OCI-LY7 (cell line): Measurements from ENCODE around the gene KRT72. TPM values are rescaled to one million over a fixed set of nuclear protein-coding genes. Genes with fewer than 3 reads are reported as not detected.

Experiments
- BruUV-seq: library from RNA; stranded (reverse); fragments of 400-500 nt; replicated peaks from 2 replicates; lab custom pipeline; 2021; lab: Mats Ljungman, UMichigan
- CTCF ChIA-PET: fragments of 300-600 bp; sonication (Branson Sonifier 250); formaldehyde crosslinking; loops from one replicate; lab custom pipeline; 2022; ENCODE audit warnings: antibody characterized with exemption; ENCODE audit not compliant: unreplicated experiment; lab: Charles Lee
- POLR2A ChIA-PET: fragments of 300-600 bp; sonication (Branson Sonifier 250); formaldehyde crosslinking; loops from one replicate; lab custom pipeline; 2022; ENCODE audit warnings: antibody characterized with exemption; lab: Charles Lee
- DNase-seq: peaks from one replicate; pipeline ENCODE4 v3.0.0-alpha.2; 2015; ENCODE audit warnings: low spot score
- H2AFZ ChIP-seq: fragments of 200-600 bp; sonication (generic), shearing (Covaris generic); 2 replicates; pipeline ENCODE4 v1.6.1; 2014; ENCODE audit warnings: mild to moderate bottlenecking, antibody characterized with exemption, low read length, moderate library complexity
- H3K27ac ChIP-seq: fragments of 200-600 bp; sonication (generic); 2 replicates; pipeline ENCODE4 v1.5.1; 2014; ENCODE audit warnings: mixed run types, low read depth, mild to moderate bottlenecking, moderate library complexity, low read length, inconsistent platforms; ENCODE audit not compliant: poor library complexity, severe bottlenecking
- H3K36me3 ChIP-seq: fragments of 200-600 bp; sonication (generic); 2 replicates; pipeline ENCODE4 v1.6.1; 2014; ENCODE audit warnings: mild to moderate bottlenecking, antibody characterized with exemption, low read length, moderate library complexity, mixed read lengths; ENCODE audit not compliant: insufficient read depth
- H3K4me1 ChIP-seq: fragments of 200-600 bp; sonication (generic); 2 replicates; pipeline ENCODE4 v1.5.1; 2014; ENCODE audit warnings: mild to moderate bottlenecking, low read length; ENCODE audit not compliant: insufficient read depth, poor library complexity, severe bottlenecking
- H3K4me2 ChIP-seq: fragments of 200-600 bp; sonication (generic); 2 replicates; pipeline ENCODE4 v1.6.1; 2014; ENCODE audit warnings: mild to moderate bottlenecking, low read length
- H3K4me3 ChIP-seq: fragments of 200-600 bp; sonication (generic); 2 replicates; pipeline ENCODE4 v1.5.1; 2014; ENCODE audit warnings: mild to moderate bottlenecking, low read depth, low read length; ENCODE audit not compliant: poor library complexity, severe bottlenecking
- H3K79me2 ChIP-seq: fragments of 200-600 bp; sonication (generic); 2 replicates; pipeline ENCODE4 v1.6.1; 2016; ENCODE audit warnings: low read depth, mild to moderate bottlenecking, low read length, moderate library complexity, mixed read lengths; ENCODE audit not compliant: insufficient read depth
- H3K9me2 ChIP-seq: fragments of 200-600 bp; sonication (generic); 2 replicates; pipeline ENCODE4 v1.6.1; 2016; ENCODE audit warnings: mild to moderate bottlenecking, low read length, mixed read lengths; ENCODE audit not compliant: insufficient read depth
- H3K9me3 ChIP-seq: fragments of 200-600 bp; sonication (generic); 2 replicates; pipeline ENCODE4 v1.6.1; 2014; ENCODE audit warnings: mild to moderate bottlenecking, mixed run types, low read length, mixed read lengths
- H4K20me1 ChIP-seq: fragments of 200-600 bp; sonication (generic); 2 replicates; pipeline ENCODE4 v1.6.1; 2014; ENCODE audit warnings: mild to moderate bottlenecking, antibody characterized with exemption, low read length, moderate library complexity, mixed read lengths; ENCODE audit not compliant: insufficient read depth
- CTCF ChIP-seq: fragments of 200-600 bp; sonication (generic); conservative IDR thresholded peaks from 2 replicates; pipeline ENCODE4 v1.5.1; 2014; ENCODE audit warnings: mild to moderate bottlenecking, antibody characterized with exemption, low read length, moderate library complexity, mixed read lengths
- EZH2phosphoT487 ChIP-seq: fragments of 200-600 bp; sonication (generic); IDR thresholded peaks from 2 replicates; pipeline ENCODE4 v1.6.1; 2018; ENCODE audit warnings: low read depth, borderline replicate concordance, mild to moderate bottlenecking, mixed run types, antibody characterized with exemption, low read length, moderate library complexity, mixed read lengths
- intact Hi-C: fragments of 100-400 bp; cut with micrococcal nuclease; formaldehyde crosslinking; loops from one replicate; pipeline ENCODE4 v1.10.0; 2022; ENCODE audit not compliant: unreplicated experiment
- total RNA-seq, 2 experiments: library from RNA; depleted of rRNA in 1 of 2; stranded (reverse); fragments of >200 nt in 1 of 2; shearing (Covaris generic) in 1 of 2; gene quantifications; 2 replicates each; pipeline ENCODE4 v1.2.3, GENCODE V29; 2014 to 2022

Gene KRT72
- total RNA-seq, 2 experiments from 2014 or later: not detected

DNA sequence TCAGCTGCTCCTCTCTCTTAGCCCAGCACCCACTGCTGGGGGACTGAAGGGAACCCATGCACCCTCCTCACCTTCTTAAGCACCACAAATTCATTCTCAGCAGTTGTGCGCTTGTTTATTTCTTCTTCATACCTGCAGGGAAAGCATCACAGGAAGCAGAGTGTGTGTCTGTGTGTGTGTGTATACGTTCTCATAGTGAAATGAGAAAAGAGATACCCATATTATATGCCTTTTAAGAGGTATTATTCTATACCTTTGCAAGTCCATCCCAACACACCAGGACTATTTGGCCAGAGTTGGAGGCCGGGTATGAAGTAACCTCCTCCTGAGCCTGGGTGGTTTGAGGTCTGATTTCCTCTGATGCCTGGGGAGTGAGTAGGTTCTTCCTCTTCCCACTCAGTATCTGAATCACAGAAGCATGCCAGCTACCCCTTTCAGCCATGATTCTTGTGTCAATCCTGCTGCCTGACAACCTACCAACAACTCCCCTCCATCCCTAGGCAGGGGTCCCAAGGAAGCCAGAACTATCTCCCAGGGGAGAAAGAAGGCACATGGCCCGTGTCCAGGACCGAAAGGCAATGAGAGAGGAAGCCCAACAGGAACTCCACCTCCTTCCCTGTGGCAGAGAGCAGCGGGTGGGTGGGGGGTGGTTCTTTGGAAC is 14.1 kb upstream of the KRT72 start:
- H3K4me3 ChIP-seq: no peak overlapping the region
- intact Hi-C loops: no loop called here
- H3K9me3 ChIP-seq: no peaks in the 10 kb centered on the region
- H4K20me1 ChIP-seq: no peaks in the 10 kb centered on the region; the same call in 1 of the 2 replicates
- no peaks in the 10 kb centered on the region for H3K9me2 ChIP-seq
- H3K4me1 ChIP-seq: no peaks in the 10 kb centered on the region
- H3K79me2 ChIP-seq: no peaks in the 10 kb centered on the region
- no peaks in the 10 kb centered on the region for H3K36me3 ChIP-seq
- H3K4me2 ChIP-seq: no peak overlapping the region
- POLR2A ChIA-PET: no interaction called here
- DNase-seq: no peak
- no peak overlapping the region for H3K27ac ChIP-seq
- no TSS peak for BruUV-seq
- no peak overlapping the region for H2AFZ ChIP-seq
- CTCF ChIA-PET: no interaction called here
- TF ChIP-seq EZH2phosphoT487 (no peak), CTCF (no peak)

DNA sequence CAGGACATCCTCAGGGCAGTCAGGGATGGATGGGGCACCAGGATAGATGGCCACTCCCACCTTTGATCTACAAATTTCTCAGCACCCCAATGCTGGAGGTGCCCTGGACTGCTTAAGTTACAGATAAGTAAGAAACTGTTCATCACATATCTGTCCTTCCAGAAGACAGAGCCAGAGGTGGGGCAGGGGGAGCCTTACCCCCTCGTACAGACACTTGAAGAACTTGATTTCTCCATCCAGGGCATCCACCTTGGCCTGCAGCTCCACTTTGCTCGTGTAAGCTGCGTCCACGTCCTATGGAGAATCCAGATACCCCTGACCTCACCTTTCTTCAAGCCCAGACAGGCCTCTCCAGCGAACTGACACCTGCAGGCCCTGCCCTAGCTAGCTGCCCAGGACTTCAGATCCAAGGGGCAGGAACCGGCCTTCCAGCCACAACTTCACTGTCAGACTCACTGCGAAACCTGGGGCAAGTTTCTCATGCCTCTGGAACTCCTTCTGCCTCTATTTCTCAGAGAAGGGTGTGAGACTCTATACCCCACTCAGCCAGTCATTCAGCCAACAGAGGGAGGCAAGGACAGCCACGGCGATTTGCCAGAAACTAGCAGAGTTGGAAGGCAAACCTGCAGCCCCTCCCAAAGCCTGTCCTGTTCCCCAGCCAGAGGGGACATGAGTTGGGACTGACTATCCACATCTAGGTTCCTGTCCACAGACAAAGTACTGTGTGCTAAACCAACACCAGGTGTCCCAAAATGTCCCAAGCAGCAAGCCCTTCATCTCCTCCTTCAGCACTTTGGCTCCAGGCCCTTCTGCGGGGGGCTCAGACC is 13.3 kb upstream of the KRT72 start:
- no peaks in the 10 kb centered on the region for H3K9me3 ChIP-seq
- intact Hi-C loops: no loop called here
- H3K9me2 ChIP-seq: no peaks in the 10 kb centered on the region
- H2AFZ ChIP-seq: no peak overlapping the region
- H3K4me2 ChIP-seq: no peak overlapping the region
- POLR2A ChIA-PET: no interaction called here
- CTCF ChIA-PET: no interaction called here
- no peaks in the 10 kb centered on the region for H3K79me2 ChIP-seq
- no peak overlapping the region for H3K27ac ChIP-seq
- H4K20me1 ChIP-seq: no peaks in the 10 kb centered on the region
- H3K4me1 ChIP-seq: no peaks in the 10 kb centered on the region
- BruUV-seq: no TSS peak
- no peak for TF ChIP-seq EZH2phosphoT487
- no peak for TF ChIP-seq CTCF
- no peak for DNase-seq
- H3K36me3 ChIP-seq: no peaks in the 10 kb centered on the region
- H3K4me3 ChIP-seq: no peak overlapping the region
